Measurements from ENCODE around the gene ACSS1.

ACSS1 gene

DNA sequence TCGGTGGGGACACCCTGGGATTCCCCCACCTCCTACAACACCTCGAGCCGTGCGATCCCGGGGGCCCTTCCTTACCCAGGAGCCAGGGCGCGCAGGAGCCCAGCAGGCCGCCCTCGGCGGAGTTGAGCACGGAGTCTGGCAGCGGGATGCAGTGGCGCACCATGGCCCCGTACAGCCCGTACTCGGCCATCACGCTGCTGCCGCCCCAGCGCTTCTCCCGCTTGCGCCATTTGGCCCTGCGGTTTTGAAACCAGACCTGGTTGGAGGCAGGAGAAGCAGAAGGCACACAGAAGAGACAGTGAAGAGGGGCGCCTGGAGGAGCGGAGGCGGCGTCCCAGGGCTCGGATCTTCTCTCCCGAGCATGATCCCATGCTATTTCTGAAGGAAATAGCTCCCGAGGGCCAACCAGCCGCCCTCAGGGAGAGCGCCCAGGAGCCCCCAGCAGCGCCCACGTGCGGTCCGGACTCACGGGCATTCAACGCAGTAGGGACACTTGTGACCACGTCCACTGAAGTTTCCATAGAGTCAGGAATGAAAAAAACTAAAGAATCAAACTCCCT, 19.8 kb upstream of the ACSS1 start:
- no peak for DNase-seq

GRCh38 chr20:25076731-25077609, 19.0 kb upstream of the ACSS1 start:
- no peak for DNase-seq

GRCh38 chr20:25076201-25076600, 18.3 kb upstream of the ACSS1 start:
- DNase-seq, result no peak

GRCh38 chr20:25073544-25073943, 15.6 kb upstream of the ACSS1 start:
- no peak for DNase-seq

DNA sequence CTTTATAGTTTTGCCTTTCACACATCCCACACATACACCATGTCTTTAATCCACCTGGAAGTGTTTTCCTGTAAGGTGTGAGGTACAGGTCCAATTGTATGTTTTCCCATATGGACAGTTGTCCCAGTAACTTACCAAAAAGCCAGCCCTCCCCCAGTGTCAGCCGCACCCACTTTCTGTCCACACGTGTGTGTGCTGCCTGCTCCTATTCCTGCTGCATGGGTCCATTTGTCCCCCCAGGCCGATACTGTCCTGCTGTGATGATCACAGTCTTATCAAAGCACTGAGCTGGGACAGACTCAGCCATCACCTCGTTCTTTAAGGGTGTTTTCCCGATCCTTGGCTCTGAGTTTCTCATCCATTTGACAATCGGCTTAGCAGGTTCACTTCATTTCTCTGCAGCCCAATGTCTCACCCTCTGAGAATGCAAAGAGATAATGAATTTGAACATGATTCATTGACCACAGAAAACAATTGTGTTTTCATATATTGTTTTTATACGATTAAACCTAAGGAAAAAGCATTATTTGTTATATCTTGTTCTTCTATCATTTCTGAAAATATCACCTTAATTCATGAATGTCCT, 14.4 kb upstream of the ACSS1 start:
- DNase-seq, result no peak

GRCh38 chr20:25071734-25072133, 13.8 kb upstream of the ACSS1 start:
- DNase-seq, result no peak

- DNase-seq, result no peak
Measured at GRCh38 chr20:25070821-25071473, 13.0 kb upstream of the ACSS1 start.

DNA sequence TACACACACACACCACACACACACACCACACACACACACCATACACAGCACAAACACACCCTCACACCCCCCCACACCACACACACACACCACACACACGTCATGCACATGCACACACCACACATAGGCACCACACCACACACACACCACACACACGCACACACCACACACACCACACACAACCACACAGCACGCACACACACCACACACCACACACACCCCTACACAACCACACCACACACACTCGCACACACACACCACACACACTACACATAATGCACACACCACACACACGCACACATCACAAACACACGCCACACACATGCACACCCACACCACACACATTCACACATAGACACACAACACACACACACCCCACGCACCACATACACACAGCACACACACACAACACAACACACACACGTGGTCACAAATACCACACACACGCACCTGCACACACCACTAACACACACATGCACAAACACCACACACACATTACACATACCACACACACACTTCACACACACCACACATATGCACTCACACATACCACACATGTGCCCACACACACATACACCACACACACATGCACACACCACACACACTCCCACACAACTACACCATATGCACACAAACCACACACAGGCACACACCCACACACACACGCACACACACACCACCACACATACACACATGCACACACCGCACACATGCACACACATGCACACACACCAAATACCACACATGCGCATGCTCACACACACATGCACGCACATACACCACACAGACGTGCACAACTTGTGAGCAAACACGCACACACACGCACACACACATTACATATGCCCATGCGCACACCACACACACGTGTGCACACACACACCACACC, 9.4 kb upstream of the ACSS1 start:
- DNase-seq, result no peak

DNA sequence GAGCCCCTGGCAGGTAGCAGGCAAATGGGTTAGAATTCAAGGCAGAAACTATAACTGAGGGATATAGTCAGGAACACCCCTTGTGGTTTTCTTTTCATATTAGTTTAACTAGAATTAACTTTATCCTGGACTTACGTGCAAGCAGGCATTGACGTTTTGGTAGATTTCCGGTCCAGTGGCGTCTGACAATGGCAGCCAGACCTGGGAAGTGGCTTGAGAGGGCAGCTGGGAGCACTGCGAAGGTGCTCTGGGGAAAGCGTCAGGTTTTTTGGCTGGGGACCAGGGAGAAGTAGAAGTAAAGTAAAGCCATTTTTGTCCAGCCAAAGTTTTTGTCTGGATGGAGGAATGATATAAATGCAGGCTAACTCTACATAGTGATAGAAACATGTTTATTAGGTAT, 8.4 kb upstream of the ACSS1 start:
- DNase-seq, result no peak

DNA sequence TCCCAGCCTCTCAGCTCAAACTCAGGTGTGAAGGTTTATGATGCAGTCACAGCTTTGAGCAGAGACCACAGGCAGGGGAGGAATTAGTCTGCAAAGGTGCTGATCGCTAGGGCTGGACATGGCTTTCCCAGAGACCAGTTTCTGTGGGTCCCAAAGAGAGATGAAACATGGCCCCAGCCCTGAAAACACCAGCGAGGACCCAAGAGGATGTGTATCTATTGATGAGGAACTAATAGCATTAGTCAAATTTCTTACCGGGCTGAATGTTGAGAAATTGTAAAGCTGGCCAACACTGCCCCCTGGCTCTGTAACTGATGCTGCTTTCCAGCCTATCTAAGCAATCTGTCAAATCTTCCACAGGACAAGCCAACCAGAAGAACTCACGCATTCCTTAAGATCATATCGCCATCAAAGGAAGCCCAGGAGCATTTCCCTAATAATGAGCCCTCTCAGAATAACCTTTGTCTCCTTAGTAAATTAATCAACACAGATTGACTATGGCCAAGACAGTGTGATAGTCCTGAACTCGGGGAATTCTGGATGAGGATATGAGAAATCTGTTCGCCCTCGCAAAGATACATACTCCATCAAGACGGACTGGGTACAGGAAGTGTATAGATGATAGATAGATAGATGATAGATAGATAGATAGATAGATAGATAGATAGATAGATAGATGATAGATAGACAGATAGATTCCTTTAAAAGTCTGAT, 7.8 kb upstream of the ACSS1 start:
- peak; percentile 65 to 68 for DNase-seq

- DNase-seq, result no peak
Measured at GRCh38 chr20:25065072-25065624, 7.2 kb upstream of the ACSS1 start.

- DNase-seq, result no peak
Measured at GRCh38 chr20:25064561-25065071, 6.7 kb upstream of the ACSS1 start.

DNA sequence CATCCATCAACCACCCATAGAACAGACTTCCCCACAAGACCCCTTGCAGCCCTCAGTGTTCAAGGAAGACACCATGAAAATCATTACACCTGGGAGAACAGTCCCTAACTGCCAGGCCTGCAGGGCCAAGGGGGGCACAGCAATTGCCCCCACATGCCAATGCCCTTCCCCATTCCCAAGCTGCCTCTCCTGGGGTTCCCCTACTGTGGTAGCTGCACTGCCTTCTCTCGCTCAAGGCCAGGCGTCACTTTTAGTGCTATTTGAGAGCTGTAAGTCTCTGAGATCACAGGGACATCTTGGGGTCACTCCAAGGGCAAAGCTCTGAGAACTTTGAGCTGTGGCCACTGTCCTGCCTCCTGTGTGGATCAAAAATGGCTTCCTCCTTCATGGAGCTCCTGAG, 6.0 kb upstream of the ACSS1 start:
- DNase-seq, result no peak

DNA sequence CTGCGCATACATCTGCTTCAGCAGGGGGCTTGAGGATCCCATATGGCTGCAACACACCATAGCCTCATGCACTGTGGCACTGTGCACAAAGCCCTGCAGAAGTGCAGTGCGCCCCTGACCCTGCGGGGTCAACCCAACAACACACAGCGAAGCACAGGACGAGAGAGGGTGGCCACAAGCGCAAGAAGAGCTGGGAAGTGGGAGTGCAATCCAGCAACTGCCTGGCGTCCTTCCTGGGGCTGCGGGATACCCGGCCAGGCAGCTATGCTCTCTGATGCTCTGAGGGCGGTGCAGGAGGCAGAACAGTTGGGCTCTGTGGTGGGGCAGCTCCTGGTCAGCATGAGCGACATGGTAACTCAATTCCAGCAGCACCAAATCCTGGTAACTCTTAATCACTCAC, 5.6 kb upstream of the ACSS1 start:
- DNase-seq, result no peak

DNA sequence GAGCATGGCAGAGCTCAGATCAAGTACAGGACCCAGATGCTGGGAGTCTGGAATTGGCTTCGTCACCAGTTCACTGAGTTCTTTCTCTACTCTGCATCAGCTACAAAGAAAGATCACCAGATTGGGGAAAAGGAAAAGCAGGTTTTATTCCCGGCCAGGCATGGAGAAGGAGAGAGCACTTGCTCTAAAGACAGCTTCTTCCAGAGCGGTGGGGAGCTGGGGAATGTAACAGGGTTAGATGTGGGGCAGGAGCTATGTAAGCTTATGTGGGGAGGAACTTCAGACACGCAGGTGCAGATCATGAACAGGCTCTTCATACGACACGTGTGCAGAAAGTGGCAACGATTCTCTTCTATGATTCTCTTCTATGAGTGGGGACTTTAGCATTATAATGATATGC, 4.9 kb upstream of the ACSS1 start:
- DNase-seq, result no peak

GRCh38 chr20:25061821-25062530, 4.0 kb upstream of the ACSS1 start:
- no peak for DNase-seq

DNA sequence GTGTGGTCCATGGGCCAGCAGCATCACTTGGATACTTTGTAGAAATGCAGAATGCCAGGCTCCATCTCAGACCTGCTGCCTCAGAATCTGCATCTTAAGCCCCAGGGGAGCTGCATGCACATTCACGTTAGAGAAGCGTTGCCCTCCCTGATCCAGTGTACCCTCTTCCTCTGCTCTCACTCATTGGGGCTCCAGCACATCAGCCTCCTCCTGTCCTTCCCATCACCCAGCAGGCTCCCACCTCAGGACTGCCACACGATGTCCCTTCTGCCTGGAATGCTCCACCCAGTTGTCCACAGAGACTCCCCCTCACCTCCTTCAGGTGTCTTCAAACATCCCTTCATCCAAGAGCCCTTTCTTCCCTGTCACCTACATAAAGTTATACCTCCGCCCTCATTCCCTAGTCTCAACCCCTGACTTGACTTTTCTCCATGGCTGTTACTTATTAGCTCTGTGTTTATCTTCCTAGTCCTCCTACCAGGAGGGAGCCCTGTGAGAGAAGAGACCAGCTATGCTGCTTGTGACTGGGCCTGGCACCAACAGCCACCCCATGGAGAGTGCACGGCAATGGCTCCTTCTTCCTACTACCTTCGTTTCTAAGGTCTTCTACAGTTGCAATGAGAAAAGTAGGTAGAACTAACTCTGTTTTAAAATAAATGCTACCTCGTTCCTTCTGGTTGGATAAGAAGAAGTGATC, 3.3 kb upstream of the ACSS1 start:
- DNase-seq, result no peak

GRCh38 chr20:25059866-25060465, 2.0 kb upstream of the ACSS1 start:
- DNase-seq, result no peak
